K562 (cell line): ENCODE results near the gene THEMIS. TPM values are rescaled to one million over a fixed set of nuclear protein-coding genes. Genes with fewer than 3 reads are reported as not detected.

Experiments
- ATAC-seq: fragments of 200-7000 bp; cut with Tn5 transposase; 3 replicates; pipeline ENCODE4 v1.9.1; 2020; ENCODE audit warnings: moderate library complexity
- BruUV-seq: library from RNA; stranded (reverse); fragments of 400-500 nt; replicated peaks from 2 replicates; lab custom pipeline; 2021; lab: Mats Ljungman, UMichigan
- CTCF ChIA-PET: fragments of 300-600 bp; formaldehyde crosslinking; extraction: SDS; loops from one replicate; lab custom pipeline; 2021; ENCODE audit warnings: low intra/inter-chr PET ratio; lab: Yijun Ruan, JAX
- POLR2A ChIA-PET: fragments of 300-600, 350-650 bp; sonication (Branson Sonifier 250); formaldehyde crosslinking; extraction: SDS; loops from one replicate; lab custom pipeline; 2021; ENCODE audit warnings: antibody characterized with exemption, inconsistent platforms; lab: Yijun Ruan, JAX
- DNase-seq, 4 experiments: peaks; one replicate each; pipeline versions ENCODE4 v3.0.0 to v3.0.0-alpha.2; 2011 to 2018; ENCODE audit warnings: low spot score in 3 of 4, mixed read lengths in 3 of 4; ENCODE audit errors: extremely low read depth in 1 of 4
- FAIRE-seq: peaks from 2 replicates; lab custom pipeline; 2011; peaks lifted over from hg19 to GRCh38; lab: Jason Lieb, UNC
- H2AFZ ChIP-seq: 2 replicates; pipeline ENCODE4 v1.6.0; 2011; ENCODE audit warnings: low read depth, low read length, control low read depth, inconsistent platforms
- H3K27ac ChIP-seq: fragments of 200-600 bp; 3 replicates; pipeline ENCODE4 v1.8.0; 2011; ENCODE audit warnings: low read depth, mild to moderate bottlenecking, control low read depth, inconsistent platforms, low read length, moderate library complexity, mixed read lengths; ENCODE audit errors: extremely low read depth
- H3K27me3 ChIP-seq, 2 experiments: fragments of 300-600 bp in 1 of 2; 2 replicates in 1 of 2; 3 replicates in 1 of 2; pipeline versions ENCODE4 v1.6.0 to v1.8.0; 2011; ENCODE audit warnings: inconsistent platforms in 2 of 2, low read length in 2 of 2, mild to moderate bottlenecking in 1 of 2, mixed read lengths in 1 of 2, moderate library complexity in 1 of 2; ENCODE audit not compliant: control insufficient read depth in 2 of 2, insufficient read depth in 2 of 2
- H3K36me3 ChIP-seq: fragments of 300-600 bp; 3 replicates; pipeline ENCODE4 v1.8.0; 2011; ENCODE audit warnings: mild to moderate bottlenecking, low read length, inconsistent platforms; ENCODE audit not compliant: control insufficient read depth, insufficient read depth
- H3K4me1 ChIP-seq, 2 experiments: fragments of 200-600 bp in 1 of 2; replicated peaks in 1 of 2; 2 replicates in 1 of 2; 3 replicates in 1 of 2; pipeline versions ENCODE4 v1.5.1 to v1.8.0; 2011; ENCODE audit warnings: inconsistent platforms in 2 of 2, low read length in 2 of 2, mild to moderate bottlenecking in 1 of 2, mixed read lengths in 1 of 2, moderate library complexity in 1 of 2; ENCODE audit not compliant: control insufficient read depth in 2 of 2, insufficient read depth in 2 of 2
- H3K4me2 ChIP-seq: 2 replicates; pipeline ENCODE4 v1.6.1; 2011; ENCODE audit warnings: low read length, control low read depth, inconsistent platforms, mixed read lengths; ENCODE audit not compliant: insufficient read depth
- H3K4me3 ChIP-seq: fragments of 200-600 bp; sonication (generic), shearing (Covaris generic); 2 replicates; pipeline ENCODE4 v1.5.1; 2016; ENCODE audit warnings: control low read depth, inconsistent platforms
- H3K79me2 ChIP-seq: fragments of 200-600 bp; 3 replicates; pipeline ENCODE4 v1.8.0; 2011; ENCODE audit warnings: low read length, inconsistent platforms; ENCODE audit not compliant: control insufficient read depth, insufficient read depth
- H3K9ac ChIP-seq, 2 experiments: 2 replicates each; pipeline versions ENCODE4 v1.6.0 to v1.6.1; 2011; ENCODE audit warnings: low read depth in 2 of 2, low read length in 2 of 2, control low read depth in 1 of 2, inconsistent platforms in 1 of 2, mild to moderate bottlenecking in 1 of 2, mixed read lengths in 1 of 2; ENCODE audit not compliant: insufficient read depth in 1 of 2
- H3K9me1 ChIP-seq: one replicate; pipeline ENCODE4 v1.6.0; 2011; ENCODE audit warnings: inconsistent platforms, mild to moderate bottlenecking, low read length, moderate library complexity; ENCODE audit not compliant: control insufficient read depth, insufficient read depth
- H3K9me3 ChIP-seq: replicated peaks from 2 replicates; pipeline ENCODE4 v1.5.1; 2011; ENCODE audit warnings: low read depth, low read length, inconsistent platforms; ENCODE audit not compliant: control insufficient read depth, insufficient read depth
- H4K20me1 ChIP-seq: replicated peaks from 2 replicates; pipeline ENCODE4 v1.6.1; 2011; ENCODE audit warnings: low read length, inconsistent platforms, mixed read lengths; ENCODE audit not compliant: control insufficient read depth, insufficient read depth
- CREB1 ChIP-seq, 2 experiments: sonication (generic) in 1 of 2; formaldehyde crosslinking in 1 of 2; IDR thresholded peaks; 2 replicates each; pipeline versions ENCODE4 v1.6.1 to v1.8.0; 2012 to 2022; ENCODE audit warnings: inconsistent platforms in 1 of 2, mild to moderate bottlenecking in 1 of 2, missing genetic modification reagents in 1 of 2, moderate library complexity in 1 of 2
- E2F1 ChIP-seq: sonication (generic); formaldehyde crosslinking; IDR thresholded peaks from 2 replicates; pipeline ENCODE4 v1.8.1; 2023; ENCODE audit warnings: mild to moderate bottlenecking, missing genetic modification reagents, moderate library complexity
- NR1H2 ChIP-seq: sonication (generic); formaldehyde crosslinking; IDR thresholded peaks from 2 replicates; pipeline ENCODE4 v1.4.0; 2020; ENCODE audit warnings: mild to moderate bottlenecking, missing genetic modification reagents
- RAD21 ChIP-seq, 2 experiments: fragments of 250-450 bp in 1 of 2; fragments of 450-650 bp in 1 of 2; sonication (Bioruptor Pico) in 1 of 2; formaldehyde crosslinking in 1 of 2; IDR thresholded peaks in 1 of 2; conservative IDR thresholded peaks in 1 of 2; 2 replicates each; pipeline versions ENCODE4 v1.4.0 to v1.8.0; 2020 to 2022; ENCODE audit warnings: mild to moderate bottlenecking in 2 of 2, moderate library complexity in 1 of 2
- ZNF217 ChIP-seq: sonication (generic); formaldehyde crosslinking; IDR thresholded peaks from 2 replicates; pipeline ENCODE4 v1.8.0; 2022; ENCODE audit warnings: mild to moderate bottlenecking, missing genetic modification reagents
- ZNF449 ChIP-seq: fragments of 250-450 bp; sonication (Bioruptor Pico); IDR thresholded peaks from 2 replicates; pipeline ENCODE4 v1.8.0; 2022; ENCODE audit warnings: moderate library complexity, mild to moderate bottlenecking, inconsistent platforms
- ZNF561 ChIP-seq: fragments of 450-650 bp; formaldehyde crosslinking; conservative IDR thresholded peaks from 2 replicates; pipeline ENCODE4 v1.4.0; 2020; ENCODE audit warnings: mild to moderate bottlenecking, moderate library complexity
- WGBS: fragments of 100-300 bp; shearing (Covaris generic); methylation state at CpG from one replicate; pipeline ENCODE4 v1.1.6; 2016; ENCODE audit warnings: low coverage, mixed read lengths; ENCODE audit not compliant: insufficient coverage; ENCODE audit errors: missing lambda C conversion rate; 5-methylcytosine and 5-hydroxymethylcytosine counted together
- in situ Hi-C: fragments of 300-500 bp; cut with MboI; formaldehyde crosslinking; loops from 4 replicates; pipeline ENCODE4 v1.15.0; 2018; ENCODE audit warnings: inconsistent platforms, mixed read lengths
- intact Hi-C: fragments of 100-400 bp; cut with micrococcal nuclease; formaldehyde crosslinking; loops from 2 replicates; pipeline ENCODE4 v1.14.2; 2022
- polyA plus RNA-seq, 8 experiments: library from polyadenylated mRNA; depleted of rRNA in 4 of 8; stranded (reverse) in 5 of 8; unstranded in 3 of 8; fragments of >200 nt; fragmentation: Nextera tagmentation in 2 of 8; fragmentation: Illumina TruSeq in 1 of 8; extraction: Ambion mirVana in 2 of 8; extraction: Trizol in 1 of 8; gene quantifications; 2 replicates each; pipeline versions ENCODE4 v1.2.1 to v1.2.3, GENCODE V29; 2011 to 2014; ENCODE audit warnings: inconsistent platforms in 1 of 8, missing spikeins in 1 of 8
- total RNA-seq, 7 experiments: library from RNA; depleted of rRNA in 6 of 7; stranded (reverse); fragments of >200 nt in 6 of 7; fragmentation: Illumina TruSeq in 2 of 7; extraction: Trizol in 2 of 7; gene quantifications; 2 replicates each; pipeline versions ENCODE4 v1.2.1 to v1.2.3, GENCODE V29; 2011 to 2021; ENCODE audit warnings: low replicate concordance in 1 of 7

The THEMIS gene
- total and polyA plus RNA-seq, 9 of the 15 experiments (the other 6 are each of a cell fraction or from before 2014, with no cell fraction given): 0.09 TPM; not detected in 8

GRCh38 chr6:127748290-127748689, 152.6 kb downstream of the THEMIS start:
- Histone ChIP-seq H3K27ac (no peak overlapping the region), H3K4me2 (no peak overlapping the region), H3K27me3 (no peaks in the 10 kb centered on the region), H4K20me1 (no peaks in the 10 kb centered on the region)
- POLR2A ChIA-PET: no interaction called here
- intact Hi-C loops: no loop called here
- no peak for ATAC-seq
- no peak for TF ChIP-seq CREB1 (IDR thresholded peaks at IDR 0.05)
- TF ChIP-seq CREB1 (CRISPR knock-in tag; IDR thresholded peaks at IDR 0.05): no peak
- no peak for TF ChIP-seq ZNF449
- no peak for TF ChIP-seq RAD21 (CRISPR knock-in tag; conservative IDR thresholded peaks at IDR 0.05 in 1 of 2, IDR thresholded peaks at IDR 0.05 in 1 of 2)
- TF ChIP-seq NR1H2: no peak
- TF ChIP-seq ZNF217 (CRISPR knock-in tag): no peak
- no peak for TF ChIP-seq ZNF561 (CRISPR knock-in tag)
- TF ChIP-seq E2F1 (CRISPR knock-in tag): no peak
- TF ChIP-seq, all 486 proteins: peak for 0
- no peaks in the 10 kb centered on the region for H3K4me1 ChIP-seq
- BruUV-seq: no TSS peak
- FAIRE-seq: no peak
- H3K36me3 ChIP-seq: no peaks in the 10 kb centered on the region
- WGBS: 0% methylated on average over 2 of the region's 2 CpGs
- no peaks in the 10 kb centered on the region for H3K9me3 ChIP-seq
- CTCF ChIA-PET: no interaction called here
- H3K4me3 ChIP-seq: no peak overlapping the region
- in situ Hi-C loops: no loop called here
- H3K9ac ChIP-seq: no peak overlapping the region
- no peak overlapping the region for H2AFZ ChIP-seq
- no peaks in the 10 kb centered on the region for H3K9me1 ChIP-seq
- H3K79me2 ChIP-seq: no peaks in the 10 kb centered on the region
- DNase-seq: no peak
